Upper lobe of left lung (tissue), 6 donors: ENCODE data around the gene TST. TPM values are rescaled to one million over a fixed set of nuclear protein-coding genes. Genes with fewer than 3 reads are reported as not detected.

ENCODE experiments used
- ATAC-seq, 2 donors: fragments of 200-7000 bp; cut with Tn5 transposase; one replicate each; pipeline ENCODE4 v1.9.1; 2022; ENCODE audit warnings: mild to moderate bottlenecking in 2 of 2, moderate library complexity in 2 of 2; ENCODE audit not compliant: low FRiP score in 2 of 2
- DNase-seq, 2 donors: peaks; one replicate each; pipeline ENCODE4 v3.0.0-alpha.2; 2019 to 2020
- H3K27ac ChIP-seq, 4 donors: fragments of 200-600 bp; sonication (generic); one replicate each; pipeline ENCODE4 v1.5.1; 2016 to 2019
- H3K27me3 ChIP-seq, 4 donors: fragments of 200-600 bp; sonication (generic); one replicate each; pipeline ENCODE4 v1.5.1; 2017 to 2019
- H3K36me3 ChIP-seq, 4 donors: fragments of 200-600 bp; sonication (generic); one replicate each; pipeline ENCODE4 v1.5.1; 2016 to 2019
- H3K4me1 ChIP-seq, 4 donors: fragments of 200-600 bp; sonication (generic); one replicate each; pipeline ENCODE4 v1.5.1; 2018 to 2019
- H3K4me3 ChIP-seq, 4 donors: fragments of 200-600 bp; sonication (generic); one replicate each; pipeline ENCODE4 v1.5.1; 2017 to 2019; ENCODE audit warnings: mild to moderate bottlenecking in 2 of 4, moderate library complexity in 1 of 4
- H3K9me3 ChIP-seq, 4 donors: fragments of 200-600 bp; sonication (generic); one replicate each; pipeline ENCODE4 v1.5.1; 2018 to 2019
- CTCF ChIP-seq, 6 experiments: fragments of 450-650 bp in 4 of 6; fragments of 200-600 bp in 2 of 6; sonication (generic) in 2 of 6; IDR thresholded peaks; one replicate each; pipeline ENCODE4 v1.5.1; 2016 to 2019; ENCODE audit warnings: antibody characterized with exemption in 6 of 6
- EP300 ChIP-seq, 4 donors: sonication (generic); formaldehyde crosslinking; IDR thresholded peaks; one replicate each; pipeline ENCODE4 v1.5.1; 2017; ENCODE audit warnings: antibody characterized with exemption in 4 of 4, control low read depth in 2 of 4
- POLR2A ChIP-seq, 4 donors: fragments of 450-650 bp; IDR thresholded peaks; one replicate each; pipeline ENCODE4 v1.5.1; 2016 to 2017; ENCODE audit warnings: antibody characterized with exemption in 4 of 4, mild to moderate bottlenecking in 2 of 4
- POLR2AphosphoS5 ChIP-seq, 2 donors: sonication (generic); formaldehyde crosslinking; IDR thresholded peaks; one replicate each; pipeline ENCODE4 v1.5.1; 2017; ENCODE audit warnings: antibody characterized with exemption in 2 of 2
- WGBS, 2 donors: methylation state at CpG; one replicate each; pipeline ENCODE4 v1.1.5; 2017 to 2018; 5-methylcytosine and 5-hydroxymethylcytosine counted together
- total RNA-seq, 6 donors: library from RNA; depleted of rRNA in 4 of 6; stranded (reverse); fragments of >200 nt in 4 of 6; gene quantifications; one replicate each; pipeline versions ENCODE4 v1.1.0 to v1.2.1, GENCODE V29; 2016 to 2021
- donor health status: DM: no; HTN: no; CAD: no; lungs with moderate emphysema.
- donor health status: DM: no; HTN: yes; CAD: no; lungs with severe emphysema.

Gene TST
- total RNA-seq, 6 donors from 2014 or later = 43.0 to 78.1 (median 70.2) TPM

DNA sequence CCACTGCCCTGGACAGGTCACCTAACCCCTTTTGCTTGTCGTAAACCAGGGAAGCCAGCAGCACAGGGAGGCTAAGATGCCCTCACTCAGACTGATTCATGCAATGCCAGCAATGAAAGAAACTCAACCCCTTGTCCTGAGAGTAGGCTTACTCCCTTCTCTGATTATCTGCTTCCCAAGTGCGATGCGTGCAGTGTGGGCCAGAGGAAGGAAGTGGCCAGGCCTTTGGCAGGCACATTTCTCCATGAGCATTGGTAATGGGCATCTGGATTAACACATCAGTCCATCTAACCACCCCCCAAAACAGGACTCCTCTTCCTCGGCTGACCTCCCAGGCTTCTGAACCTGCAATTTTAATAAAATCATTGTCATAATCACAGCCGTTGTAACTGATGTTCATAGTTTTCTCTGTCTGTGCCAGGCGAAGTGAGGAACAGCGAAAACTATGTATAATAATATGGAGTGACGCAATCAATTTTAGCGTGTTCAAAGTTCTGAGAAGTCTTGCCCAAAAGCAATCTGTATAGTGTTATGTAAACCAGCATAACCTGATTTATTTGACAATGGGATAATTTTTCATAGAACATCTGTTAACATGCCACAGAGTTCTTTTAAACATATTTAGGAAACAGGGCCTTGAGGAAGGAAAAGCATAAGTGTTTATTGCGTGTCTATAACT is 33.9 kb downstream of the TST start:
- no peak for DNase-seq
- H3K27ac ChIP-seq = no peak overlapping the region
- no peaks in the 10 kb centered on the region for H3K4me1 ChIP-seq
- TF ChIP-seq EP300 (IDR thresholded peaks at IDR 0.05) (no peak), CTCF (IDR thresholded peaks at IDR 0.05) (no peak), POLR2A (IDR thresholded peaks at IDR 0.05) (no peak), POLR2AphosphoS5 (IDR thresholded peaks at IDR 0.05) (no peak)
- WGBS, 2 donors = 61 to 74% methylated on average over 10 of the region's 10 CpGs
- ATAC-seq = no peak
- no peaks in the 10 kb centered on the region for H3K36me3 ChIP-seq
- H3K27me3 ChIP-seq = no peaks in the 10 kb centered on the region
- H3K4me3 ChIP-seq = no peak overlapping the region
- peaks cover 10 to 15% (median 13%) of the 10 kb centered on the region in 4 donors for H3K9me3 ChIP-seq

- ATAC-seq (no peak), DNase-seq (no peak)
- no peak overlapping the region for H3K4me3 ChIP-seq
- no peaks in the 10 kb centered on the region for H3K36me3 ChIP-seq
- TF ChIP-seq EP300 (IDR thresholded peaks at IDR 0.05) (no peak), CTCF (IDR thresholded peaks at IDR 0.05) (no peak), POLR2AphosphoS5 (IDR thresholded peaks at IDR 0.05) (no peak), POLR2A (IDR thresholded peaks at IDR 0.05) (no peak)
- H3K27me3 ChIP-seq = no peaks in the 10 kb centered on the region
- peaks cover 3 to 11% (median 6%) of the 10 kb centered on the region in 4 donors for H3K4me1 ChIP-seq
- no peak overlapping the region for H3K27ac ChIP-seq
- peaks cover 10 to 15% (median 13%) of the 10 kb centered on the region in 4 donors for H3K9me3 ChIP-seq
- WGBS, 2 donors = 51 to 73% methylated on average over 5 of the region's 5 CpGs
These were observed 37.1 kb downstream of the TST start for GRCh38 chr22:36982136-36982535.

DNA sequence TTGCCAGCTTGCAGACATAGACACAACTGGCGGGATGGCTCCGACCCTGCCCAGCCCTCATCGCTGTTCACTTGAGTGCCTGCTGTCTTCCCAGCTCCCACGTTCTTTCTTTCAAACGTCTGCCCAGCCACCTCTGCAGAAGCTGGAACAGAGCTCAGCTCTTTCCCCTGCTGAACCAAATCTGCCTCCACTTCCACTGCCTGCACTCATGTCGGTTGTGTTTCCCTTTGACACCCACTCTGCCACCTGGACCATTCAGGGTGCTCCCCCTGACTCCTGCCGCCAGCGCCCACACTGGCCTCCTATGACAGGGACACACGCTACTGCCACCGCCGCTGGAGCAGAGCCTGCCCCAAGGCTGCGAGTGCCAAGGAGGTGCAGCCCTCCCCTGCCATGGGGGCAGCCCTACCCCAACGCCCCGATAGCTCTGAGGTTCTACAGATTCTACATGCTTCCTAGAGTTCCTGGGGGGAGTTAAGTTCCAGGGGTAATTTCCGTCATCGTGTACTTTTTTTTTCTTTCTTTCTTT is 37.9 kb downstream of the TST start:
- no peak for ATAC-seq
- H3K27ac ChIP-seq = no peak overlapping the region
- 84 to 88% methylated on average over 16 of the region's 16 CpGs for WGBS, 2 donors

GRCh38 chr22:36979016-36979910 is 40.0 kb downstream of the TST start:
- 94 to 95% methylated on average over 12 to 13 of the region's 13 CpGs for WGBS, 2 donors
- no peak overlapping the region for H3K4me3 ChIP-seq
- TF ChIP-seq POLR2A (IDR thresholded peaks at IDR 0.05) = no peak
- TF ChIP-seq EP300 (IDR thresholded peaks at IDR 0.05) = no peak
- no peak for TF ChIP-seq POLR2AphosphoS5 (IDR thresholded peaks at IDR 0.05)
- TF ChIP-seq CTCF (IDR thresholded peaks at IDR 0.05) = no peak
- no peaks in the 10 kb centered on the region for H3K9me3 ChIP-seq
- H3K4me1 ChIP-seq = peaks cover 3 to 12% (median 6%) of the 10 kb centered on the region in 4 donors
- no peak overlapping the region for H3K27ac ChIP-seq
- DNase-seq = no peak
- no peaks in the 10 kb centered on the region for H3K27me3 ChIP-seq
- H3K36me3 ChIP-seq = no peaks in the 10 kb centered on the region
- no peak for ATAC-seq

More for the DNA sequence above, 37.9 kb downstream of the TST start:
- H3K4me3 ChIP-seq = no peak overlapping the region
- H3K27me3 ChIP-seq = no peaks in the 10 kb centered on the region
- peaks cover 3 to 12% (median 6%) of the 10 kb centered on the region in 4 donors for H3K4me1 ChIP-seq
- TF ChIP-seq CTCF (IDR thresholded peaks at IDR 0.05) = no peak
- TF ChIP-seq POLR2AphosphoS5 (IDR thresholded peaks at IDR 0.05) = no peak
- no peak for TF ChIP-seq POLR2A (IDR thresholded peaks at IDR 0.05)
- no peak for TF ChIP-seq EP300 (IDR thresholded peaks at IDR 0.05)
- no peaks in the 10 kb centered on the region for H3K36me3 ChIP-seq
- DNase-seq = peak in 1 of 2 donors; percentile 62
- H3K9me3 ChIP-seq = peaks cover 8 to 12% (median 10%) of the 10 kb centered on the region in 4 donors
